Stimulated activated naive B cell treated with anti-CD40 and anti-IgM and Interleukin-4, amounts not matched to agents 10 μg/mL and 1 μg/mL and 100 μg/mL, for 72 hours (primary cell): ENCODE results near the gene MRPL50.

Experiments used
- ATAC-seq, 2 donors: fragments of 150-1000 bp; cut with Tn5 transposase; replicated peaks; 2 replicates each; pipeline ENCODE4 v1.10.0; 2021; ENCODE audit warnings: moderate library complexity in 1 of 2
- DNase-seq: peaks from one replicate; pipeline ENCODE4 v3.0.0; 2021
- H3K27ac Mint-ChIP-seq: one replicate; pipeline ENCODE4 v1.8.0; 2022; ENCODE audit warnings: mild to moderate bottlenecking, mixed read lengths
- H3K27me3 Mint-ChIP-seq, 2 donors: one replicate each; pipeline ENCODE4 v1.8.0; 2022; ENCODE audit warnings: mixed read lengths in 2 of 2
- H3K36me3 Mint-ChIP-seq, 2 donors: one replicate each; pipeline ENCODE4 v1.8.0; 2022; ENCODE audit warnings: mixed read lengths in 2 of 2, mild to moderate bottlenecking in 1 of 2
- H3K4me1 Mint-ChIP-seq, 2 donors: one replicate each; pipeline ENCODE4 v1.8.0; 2022; ENCODE audit warnings: mixed read lengths in 2 of 2, mild to moderate bottlenecking in 1 of 2
- H3K4me3 Mint-ChIP-seq, 2 donors: one replicate each; pipeline ENCODE4 v1.8.0; 2022; ENCODE audit warnings: mild to moderate bottlenecking in 2 of 2, mixed read lengths in 2 of 2, moderate library complexity in 1 of 2
- H3K9me3 Mint-ChIP-seq, 2 donors: one replicate each; pipeline ENCODE4 v1.8.0; 2022; ENCODE audit warnings: mixed read lengths in 2 of 2, mild to moderate bottlenecking in 1 of 2

MRPL50 gene

GRCh38 chr9:101380295-101380694, 18.1 kb downstream of the MRPL50 start:
- peaks cover 11 to 13% of the 10 kb centered on the region in 2 donors for H3K9me3 Mint-ChIP-seq
- H3K4me3 Mint-ChIP-seq: no peak overlapping the region
- peaks cover 7 to 13% of the 10 kb centered on the region in 2 donors for H3K36me3 Mint-ChIP-seq
- H3K27ac Mint-ChIP-seq: no peak overlapping the region
- DNase-seq: no peak
- ATAC-seq: no peak
- peaks cover 12 to 18% of the 10 kb centered on the region in 2 donors for H3K27me3 Mint-ChIP-seq
- H3K4me1 Mint-ChIP-seq: no peaks in the 10 kb centered on the region

GRCh38 chr9:101376111-101376848, 22.1 kb downstream of the MRPL50 start:
- H3K4me1 Mint-ChIP-seq: no peaks in the 10 kb centered on the region
- DNase-seq: no peak
- H3K9me3 Mint-ChIP-seq: peaks cover 10 to 12% of the 10 kb centered on the region in 2 donors
- H3K27ac Mint-ChIP-seq: no peak overlapping the region
- H3K36me3 Mint-ChIP-seq: peaks cover 1 to 5% of the 10 kb centered on the region in 2 donors
- H3K4me3 Mint-ChIP-seq: no peak overlapping the region
- no peak for ATAC-seq
- H3K27me3 Mint-ChIP-seq: peaks cover 25% of the 10 kb centered on the region in 2 donors

GRCh38 chr9:101375546-101375945, 22.9 kb downstream of the MRPL50 start:
- no peak overlapping the region for H3K27ac Mint-ChIP-seq
- peaks cover 1 to 5% of the 10 kb centered on the region in 2 donors for H3K36me3 Mint-ChIP-seq
- DNase-seq (no peak), ATAC-seq (no peak)
- H3K4me1 Mint-ChIP-seq: no peaks in the 10 kb centered on the region
- peaks cover 27 to 29% of the 10 kb centered on the region in 2 donors for H3K27me3 Mint-ChIP-seq
- peaks cover 10 to 12% of the 10 kb centered on the region in 2 donors for H3K9me3 Mint-ChIP-seq
- H3K4me3 Mint-ChIP-seq: no peak overlapping the region

- H3K36me3 Mint-ChIP-seq: peaks cover under 1 to 2% of the 10 kb centered on the region in 2 donors
- H3K4me3 Mint-ChIP-seq: no peak overlapping the region
- no peak for ATAC-seq
- no peak for DNase-seq
- H3K27ac Mint-ChIP-seq: no peak overlapping the region
- H3K9me3 Mint-ChIP-seq: peaks cover 3 to 7% of the 10 kb centered on the region in 2 donors
- H3K27me3 Mint-ChIP-seq: peaks cover 23 to 24% of the 10 kb centered on the region in 2 donors
- H3K4me1 Mint-ChIP-seq: no peaks in the 10 kb centered on the region
These were observed 25.9 kb downstream of the MRPL50 start for GRCh38 chr9:101372327-101373118.

- ATAC-seq: no peak
- no peaks in the 10 kb centered on the region for H3K4me1 Mint-ChIP-seq
These were observed 26.6 kb downstream of the MRPL50 start for GRCh38 chr9:101371813-101372212.

GRCh38 chr9:101369884-101370531, 28.4 kb downstream of the MRPL50 start:
- peaks cover 11 to 16% of the 10 kb centered on the region in 2 donors for H3K27me3 Mint-ChIP-seq
- no peaks in the 10 kb centered on the region for H3K4me1 Mint-ChIP-seq
- H3K27ac Mint-ChIP-seq: no peak overlapping the region
- peaks cover 2 to 5% of the 10 kb centered on the region in 2 donors for H3K9me3 Mint-ChIP-seq
- H3K4me3 Mint-ChIP-seq: no peak overlapping the region
- H3K36me3 Mint-ChIP-seq: no peaks in the 10 kb centered on the region
- ATAC-seq (no peak), DNase-seq (no peak)

More at GRCh38 chr9:101371813-101372212, 26.6 kb downstream of the MRPL50 start:
- Mint-ChIP-seq H3K36me3 (no peaks in the 10 kb centered on the region), H3K4me3 (no peak overlapping the region), H3K27me3 (peaks cover 20 to 21% of the 10 kb centered on the region in 2 donors), H3K27ac (no peak overlapping the region), H3K9me3 (peaks cover 2 to 5% of the 10 kb centered on the region in 2 donors)
- DNase-seq: no peak

GRCh38 chr9:101369286-101369685, 29.1 kb downstream of the MRPL50 start:
- H3K36me3 Mint-ChIP-seq: no peaks in the 10 kb centered on the region
- H3K27me3 Mint-ChIP-seq: peaks cover 11 to 12% of the 10 kb centered on the region in 2 donors
- ATAC-seq (no peak), DNase-seq (no peak)
- no peak overlapping the region for H3K27ac Mint-ChIP-seq
- H3K4me3 Mint-ChIP-seq: no peak overlapping the region
- peaks cover 2 to 5% of the 10 kb centered on the region in 2 donors for H3K9me3 Mint-ChIP-seq
- H3K4me1 Mint-ChIP-seq: no peaks in the 10 kb centered on the region

GRCh38 chr9:101367323-101367722, 31.1 kb downstream of the MRPL50 start:
- H3K4me3 Mint-ChIP-seq: no peak overlapping the region
- ATAC-seq (no peak), DNase-seq (no peak)
- H3K9me3 Mint-ChIP-seq: peaks cover 2 to 5% of the 10 kb centered on the region in 2 donors
- H3K27me3 Mint-ChIP-seq: peaks cover 15 to 26% of the 10 kb centered on the region in 2 donors
- H3K4me1 Mint-ChIP-seq: no peaks in the 10 kb centered on the region
- no peaks in the 10 kb centered on the region for H3K36me3 Mint-ChIP-seq
- no peak overlapping the region for H3K27ac Mint-ChIP-seq

- no peaks in the 10 kb centered on the region for H3K9me3 Mint-ChIP-seq
- no peaks in the 10 kb centered on the region for H3K4me1 Mint-ChIP-seq
- no peak overlapping the region for H3K27ac Mint-ChIP-seq
- no peak overlapping the region for H3K4me3 Mint-ChIP-seq
- ATAC-seq (no peak), DNase-seq (no peak)
- no peaks in the 10 kb centered on the region for H3K36me3 Mint-ChIP-seq
- H3K27me3 Mint-ChIP-seq: peaks cover 7 to 18% of the 10 kb centered on the region in 2 donors
These were observed 32.2 kb downstream of the MRPL50 start for GRCh38 chr9:101366038-101366756.

GRCh38 chr9:101365181-101365580, 33.2 kb downstream of the MRPL50 start:
- ATAC-seq (no peak), DNase-seq (no peak)
- H3K27me3 Mint-ChIP-seq: peaks cover 12 to 17% of the 10 kb centered on the region in 2 donors
- H3K36me3 Mint-ChIP-seq: no peaks in the 10 kb centered on the region
- no peak overlapping the region for H3K27ac Mint-ChIP-seq
- no peak overlapping the region for H3K4me3 Mint-ChIP-seq
- H3K9me3 Mint-ChIP-seq: no peaks in the 10 kb centered on the region
- H3K4me1 Mint-ChIP-seq: no peaks in the 10 kb centered on the region

GRCh38 chr9:101362450-101362849, 36.0 kb downstream of the MRPL50 start:
- ATAC-seq (no peak), DNase-seq (no peak)
- no peak overlapping the region for H3K4me3 Mint-ChIP-seq
- H3K36me3 Mint-ChIP-seq: no peaks in the 10 kb centered on the region
- H3K27ac Mint-ChIP-seq: no peak overlapping the region
- H3K4me1 Mint-ChIP-seq: no peaks in the 10 kb centered on the region
- peaks cover 0 to under 1% of the 10 kb centered on the region in 2 donors for H3K9me3 Mint-ChIP-seq
- peaks cover 13 to 17% of the 10 kb centered on the region in 2 donors for H3K27me3 Mint-ChIP-seq

- Mint-ChIP-seq H3K27me3 (peaks cover 13 to 14% of the 10 kb centered on the region in 2 donors), H3K27ac (no peak overlapping the region), H3K9me3 (peaks cover 0 to 2% of the 10 kb centered on the region in 2 donors), H3K4me3 (no peak overlapping the region), H3K4me1 (no peaks in the 10 kb centered on the region), H3K36me3 (no peaks in the 10 kb centered on the region)
- ATAC-seq (no peak), DNase-seq (no peak)
These were observed 37.8 kb downstream of the MRPL50 start for GRCh38 chr9:101360647-101361046.

GRCh38 chr9:101359679-101360078, 38.7 kb downstream of the MRPL50 start:
- H3K36me3 Mint-ChIP-seq: no peaks in the 10 kb centered on the region
- no peak for ATAC-seq

GRCh38 chr9:101356619-101357018, 41.8 kb downstream of the MRPL50 start:
- Mint-ChIP-seq H3K27me3 (peaks cover 6 to 9% of the 10 kb centered on the region in 2 donors), H3K27ac (no peak overlapping the region), H3K36me3 (no peaks in the 10 kb centered on the region), H3K4me3 (no peak overlapping the region), H3K4me1 (no peaks in the 10 kb centered on the region), H3K9me3 (peaks cover 0 to 2% of the 10 kb centered on the region in 2 donors)
- ATAC-seq (no peak), DNase-seq (no peak)

More at GRCh38 chr9:101359679-101360078, 38.7 kb downstream of the MRPL50 start:
- H3K27ac Mint-ChIP-seq: no peak overlapping the region
- no peak for DNase-seq
- H3K9me3 Mint-ChIP-seq: peaks cover 0 to 2% of the 10 kb centered on the region in 2 donors
- H3K27me3 Mint-ChIP-seq: peaks cover 13 to 14% of the 10 kb centered on the region in 2 donors
- H3K4me1 Mint-ChIP-seq: no peaks in the 10 kb centered on the region
- H3K4me3 Mint-ChIP-seq: no peak overlapping the region
